NCI-H2196 treated with DMSO at 0.1 percent for 48 hours (cell line): Measurements from ENCODE around the gene PPP6C.
"Not testable (repeated sequence)": the region's sequence is repeated elsewhere in the genome, so short reads cannot be mapped to it uniquely, and the experiment has no call there.

Source experiments
- DNase-seq: peaks from one replicate; lab custom pipeline; 2025; ENCODE audit not compliant: unreplicated experiment; lab: John Stamatoyannopoulos, UW

PPP6C gene

GRCh38 chr9:125142560-125143376 is 46.8 kb downstream of the PPP6C start:
- no peak for DNase-seq

GRCh38 chr9:125141751-125142150 is 47.9 kb downstream of the PPP6C start:
- no peak for DNase-seq

- DNase-seq = no peak
Measured at GRCh38 chr9:125141251-125141650, 48.4 kb downstream of the PPP6C start.

DNA sequence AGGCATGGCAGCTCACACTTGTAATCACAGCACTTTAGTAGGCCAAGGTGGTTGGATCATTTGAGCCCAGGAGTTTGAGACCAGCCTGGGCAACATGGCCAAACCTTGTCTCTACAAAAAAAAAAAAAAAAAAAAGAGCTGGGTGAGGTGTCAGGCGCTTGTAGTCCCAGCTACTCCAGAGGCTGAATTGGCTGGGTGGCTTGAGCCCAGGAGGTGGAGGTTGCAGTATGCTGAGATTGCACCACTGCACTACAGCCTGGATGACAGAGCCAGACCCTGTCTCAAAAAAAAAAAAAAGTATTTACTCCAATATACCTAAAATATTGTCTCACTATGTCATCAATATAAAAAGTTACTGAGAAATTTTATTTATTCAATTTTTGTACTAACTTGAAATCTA is 49.0 kb downstream of the PPP6C start:
- no peak for DNase-seq

DNA sequence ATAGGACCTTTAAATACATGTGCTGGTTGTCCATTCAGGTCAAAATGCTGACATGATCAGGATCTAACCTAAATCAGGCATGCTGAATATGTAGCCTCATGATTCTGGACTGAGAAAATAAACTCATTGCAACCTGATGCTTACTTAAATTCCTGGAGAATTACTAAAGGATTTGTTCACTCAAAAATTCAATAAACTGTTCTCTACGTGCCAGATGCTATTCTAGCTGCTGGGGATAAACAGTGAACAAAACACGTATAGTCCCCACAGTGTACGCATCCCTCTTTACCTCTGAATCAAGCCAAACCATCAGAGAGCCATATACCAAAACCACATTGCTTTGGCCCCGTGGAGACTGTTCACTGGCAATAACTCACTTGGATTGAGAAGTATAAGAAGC is 52.4 kb downstream of the PPP6C start:
- DNase-seq = no peak

DNA sequence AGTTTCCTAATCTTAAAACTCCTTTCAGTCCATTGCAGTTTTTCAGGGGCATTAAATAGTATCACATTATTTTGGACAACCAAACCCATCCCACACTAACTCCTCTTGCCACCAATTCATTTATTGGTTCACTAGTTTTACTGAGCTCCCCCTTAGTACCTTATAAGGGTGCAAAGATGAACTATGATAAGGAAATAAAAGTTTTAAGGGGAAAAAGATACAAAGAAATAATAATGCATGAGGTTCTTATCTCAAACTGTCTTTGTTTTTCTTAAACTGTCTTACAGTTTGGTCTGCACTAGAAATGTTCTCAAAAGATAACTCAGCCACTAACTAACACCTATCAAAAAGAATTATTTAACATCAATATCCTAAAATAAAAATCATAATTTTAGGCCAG is 54.6 kb downstream of the PPP6C start:
- no peak for DNase-seq

DNA sequence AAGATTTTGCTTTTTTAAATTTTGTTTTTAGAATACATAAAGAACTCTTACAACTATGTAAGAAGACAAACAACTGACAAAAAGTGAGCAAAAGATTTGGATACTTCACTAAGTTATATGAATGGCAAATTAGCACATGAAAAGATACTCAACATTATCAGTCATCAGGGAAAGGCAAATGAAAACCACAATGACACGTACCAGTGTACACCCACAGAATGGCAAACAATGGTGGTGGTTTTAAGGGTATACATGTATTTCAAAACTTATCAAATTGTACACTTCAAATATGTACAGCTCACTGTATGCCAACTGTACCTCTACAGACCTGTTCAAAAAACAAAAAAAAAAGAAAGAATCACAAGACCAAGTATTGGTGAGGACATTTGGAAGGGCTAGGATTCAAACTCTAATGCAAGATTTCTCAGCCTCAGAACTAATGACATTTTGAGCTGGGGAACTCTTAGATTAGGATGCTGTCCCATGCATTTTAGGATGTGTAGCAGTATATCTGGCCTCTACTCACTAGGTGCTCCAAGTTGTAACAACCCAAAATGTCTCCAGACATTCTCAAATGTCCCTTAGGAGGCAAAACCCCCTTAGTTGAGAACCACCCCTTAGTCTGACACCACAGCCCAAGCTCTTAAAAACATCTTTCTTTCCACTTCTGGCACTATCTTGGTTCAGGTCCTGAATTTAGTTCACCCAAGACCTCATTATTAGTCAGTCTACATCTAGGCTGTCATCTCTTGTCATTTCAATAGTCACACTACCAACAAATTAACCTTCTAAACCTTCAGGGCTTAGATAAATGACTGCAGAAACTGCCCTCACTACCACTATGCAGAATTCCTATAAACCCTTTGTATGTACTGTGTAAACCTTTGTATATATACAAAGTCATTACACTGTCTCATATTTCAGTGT is 55.9 kb downstream of the PPP6C start:
- DNase-seq = no peak

DNA sequence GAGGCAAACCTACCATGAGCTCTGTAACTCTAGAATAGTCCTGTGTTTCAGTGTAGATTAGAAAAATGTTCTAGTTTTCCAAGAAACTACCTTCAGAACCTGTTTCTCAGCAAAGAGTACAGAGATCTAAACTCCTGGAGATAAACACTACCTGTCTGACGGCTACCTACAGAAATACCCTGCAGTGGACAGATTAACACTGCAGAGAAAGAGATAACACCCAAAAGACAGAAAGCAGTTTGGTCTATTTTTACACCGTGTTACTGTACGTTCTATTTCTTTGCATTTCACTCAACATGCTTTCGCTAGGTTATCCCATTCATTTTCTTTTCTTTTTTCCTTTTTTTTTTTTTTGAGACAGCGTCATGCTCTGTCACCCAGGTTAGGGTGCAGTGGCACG is 57.8 kb downstream of the PPP6C start:
- no peak for DNase-seq

- DNase-seq = peak; percentile 51
Measured at GRCh38 chr9:125126019-125126746, 63.4 kb downstream of the PPP6C start.

DNA sequence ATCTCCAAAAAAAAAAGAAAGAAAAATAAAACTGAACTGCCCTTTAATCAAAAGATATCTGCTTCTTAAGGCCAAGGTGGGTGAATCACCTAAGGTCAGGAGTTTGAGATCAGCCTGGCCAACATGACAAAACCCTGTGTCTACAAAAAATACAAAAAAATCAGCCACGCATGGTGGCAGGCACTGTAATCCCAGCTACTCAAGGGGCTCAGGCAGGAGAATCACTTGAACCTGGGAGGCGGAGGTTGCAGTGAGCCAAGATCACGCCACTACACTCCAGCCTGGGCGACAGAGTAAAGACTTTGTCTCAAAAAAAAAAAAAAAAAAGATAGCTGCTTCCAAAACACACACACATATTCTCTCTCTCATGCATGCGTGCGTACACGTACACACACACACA is 64.1 kb downstream of the PPP6C start:
- DNase-seq = no peak

DNA sequence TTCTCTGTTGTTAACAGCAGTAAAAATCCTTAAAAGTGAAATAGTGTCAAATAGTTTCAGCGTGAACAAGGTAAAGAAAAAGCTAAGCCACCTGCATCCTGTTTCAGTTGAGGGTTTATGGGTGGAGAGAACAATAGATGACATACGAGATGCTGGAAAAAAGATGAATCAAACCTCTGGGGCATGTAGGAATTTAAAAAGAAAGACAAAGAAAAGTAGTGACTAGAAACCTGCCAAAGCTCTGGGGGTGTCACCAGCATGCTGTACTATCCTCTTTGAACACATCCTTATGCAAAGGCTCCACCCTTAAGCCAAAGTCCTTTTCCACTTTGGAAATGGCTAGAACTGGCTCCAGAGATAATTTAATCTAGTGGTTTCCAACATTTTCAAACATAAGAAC is 68.5 kb downstream of the PPP6C start:
- peak; percentile 23 for DNase-seq

DNA sequence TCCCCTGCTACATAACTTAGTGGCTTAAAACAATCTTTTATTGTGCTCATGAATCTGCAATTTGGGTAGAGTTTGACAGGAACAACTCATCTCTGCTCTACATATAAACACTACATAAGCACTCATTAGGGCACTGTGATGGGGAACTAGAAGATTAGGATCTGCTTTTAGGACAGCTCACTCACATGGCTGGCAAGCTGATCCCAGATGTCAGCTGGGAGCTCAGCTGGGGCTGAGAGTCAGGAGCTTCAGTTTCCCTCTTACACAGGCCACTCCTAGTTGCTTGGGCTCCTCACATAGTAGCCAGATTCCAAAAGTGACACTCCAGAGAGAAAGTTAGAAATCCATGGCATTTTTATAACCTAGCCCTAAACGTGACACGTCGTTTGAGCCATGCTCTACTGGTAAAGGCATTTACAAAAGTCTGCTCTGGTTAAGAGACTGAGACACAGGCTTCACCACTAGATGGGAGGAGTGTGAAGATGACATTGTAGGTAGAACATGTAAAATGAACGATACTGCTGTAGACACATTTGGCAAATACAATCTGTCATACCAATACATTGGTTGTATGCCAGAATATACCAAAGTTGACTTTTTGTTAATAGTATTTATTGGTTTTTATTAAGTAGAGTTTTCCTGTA is 69.8 kb downstream of the PPP6C start:
- no peak for DNase-seq

DNA sequence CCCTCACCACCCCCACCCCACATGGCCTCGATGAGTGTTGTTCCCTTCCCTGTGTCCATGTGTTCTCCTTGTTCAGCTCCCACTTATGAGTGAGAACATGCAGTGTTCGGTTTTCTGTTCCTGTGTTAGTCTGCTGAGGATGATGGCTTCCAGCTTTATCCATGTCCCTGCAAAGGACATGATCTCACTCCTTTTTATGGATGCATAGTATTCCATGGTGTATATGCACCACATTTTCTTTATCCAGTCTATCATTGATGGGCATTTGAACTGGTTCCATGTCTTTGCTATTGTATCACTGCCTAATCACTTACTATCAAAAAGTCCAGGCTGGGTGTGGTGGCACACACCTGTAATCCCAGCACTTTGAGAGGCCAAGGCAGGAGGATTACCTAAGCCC is 70.9 kb downstream of the PPP6C start:
- not testable (repeated sequence) for DNase-seq

- DNase-seq = not testable (repeated sequence)
Measured at GRCh38 chr9:125114503-125114902, 75.1 kb downstream of the PPP6C start.

DNA sequence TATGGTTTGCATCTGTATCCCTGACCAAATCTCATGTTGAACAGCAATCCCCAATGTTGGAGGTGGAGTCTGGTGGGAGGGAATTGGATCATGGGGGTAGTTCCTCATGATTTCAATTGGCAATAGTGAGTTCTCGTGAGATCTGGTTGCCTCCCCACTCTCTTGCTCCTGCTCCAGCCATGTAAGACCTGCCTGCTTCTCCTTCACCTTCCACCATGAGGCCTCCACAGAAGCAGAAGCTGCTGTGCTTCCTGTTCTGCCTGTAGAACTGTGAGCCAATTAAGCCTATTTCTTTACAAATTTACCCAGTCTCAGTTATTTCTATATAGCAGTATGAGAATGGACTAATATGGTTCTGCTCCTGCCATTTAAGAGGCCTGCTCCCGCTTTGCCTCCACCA is 79.1 kb downstream of the PPP6C start:
- no peak for DNase-seq

- not testable (repeated sequence) for DNase-seq
Measured at GRCh38 chr9:125108541-125108940, 81.1 kb downstream of the PPP6C start.

- DNase-seq = no peak
Measured at GRCh38 chr9:125106285-125106893, 83.2 kb downstream of the PPP6C start.

DNA sequence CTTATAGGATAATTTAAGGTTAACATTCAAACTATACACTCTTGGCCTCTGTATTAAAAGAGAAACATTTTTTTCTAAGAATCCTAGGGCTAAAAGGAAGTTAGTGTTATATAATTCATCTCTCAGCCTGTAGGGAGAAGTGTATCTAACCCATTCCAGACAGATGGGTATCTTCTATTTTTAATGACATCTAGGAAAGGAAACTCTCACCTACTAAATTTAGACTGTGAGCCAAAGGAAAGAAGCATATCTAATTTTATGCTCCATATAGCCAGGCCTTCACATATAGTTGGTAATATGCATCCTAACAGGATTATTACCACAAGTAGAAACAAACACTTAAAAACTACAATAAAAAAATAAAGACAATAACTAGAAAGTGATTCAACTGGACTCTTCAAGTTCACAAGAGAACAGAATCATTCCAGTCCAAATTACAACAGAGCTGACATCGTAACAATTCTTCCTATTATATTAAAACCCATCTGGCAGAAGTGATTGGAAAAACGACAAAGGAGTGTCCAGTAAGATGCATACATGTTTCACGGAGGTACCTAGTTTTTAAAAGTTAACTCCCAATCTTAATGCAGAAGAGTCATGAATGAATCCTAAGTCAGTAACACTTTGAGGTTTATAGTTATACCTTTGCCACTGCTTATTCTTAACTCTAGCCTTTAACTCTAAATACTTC is 85.7 kb downstream of the PPP6C start:
- no peak for DNase-seq

GRCh38 chr9:125103021-125103420 is 86.6 kb downstream of the PPP6C start:
- no peak for DNase-seq

GRCh38 chr9:125100822-125101221 is 88.8 kb downstream of the PPP6C start:
- DNase-seq = no peak
